GM23248 (cell line): ENCODE results near the gene ARHGEF4.
"Not testable (repeated sequence)": the region's sequence is repeated elsewhere in the genome, so short reads cannot be mapped to it uniquely, and the experiment has no call there.

Source experiments
- EZH2 ChIP-seq: fragments of 200-600 bp; sonication (generic); IDR thresholded peaks from 2 replicates; pipeline ENCODE4 v1.6.1; 2018; ENCODE audit warnings: antibody characterized with exemption, mild to moderate bottlenecking; ENCODE audit not compliant: insufficient read depth, poor library complexity, severe bottlenecking
- EZH2phosphoT487 ChIP-seq: fragments of 200-600 bp; sonication (generic); IDR thresholded peaks from 2 replicates; pipeline ENCODE4 v1.6.1; 2018; ENCODE audit warnings: antibody characterized with exemption, moderate library complexity, mild to moderate bottlenecking, low read depth; ENCODE audit not compliant: insufficient read depth

GRCh38 chr2:131079931-131080330, 243.2 kb downstream of the ARHGEF4 start:
- TF ChIP-seq EZH2, EZH2phosphoT487: not testable (repeated sequence)
